GM12873 (cell line): ENCODE data around the gene TKT.

Source experiments
- CTCF ChIP-seq: IDR thresholded peaks from 2 replicates; pipeline ENCODE4 v1.5.1; 2012; ENCODE audit warnings: low read depth, mild to moderate bottlenecking, moderate library complexity, low read length, control low read depth; ENCODE audit not compliant: insufficient read depth; ENCODE audit errors: missing control alignments

Gene TKT

GRCh38 chr3:53269888-53270880 is 14.4 kb upstream of the TKT start:
- no peak for TF ChIP-seq CTCF

GRCh38 chr3:53267766-53268165 is 11.9 kb upstream of the TKT start:
- no peak for TF ChIP-seq CTCF

- no peak for TF ChIP-seq CTCF
Observed at GRCh38 chr3:53264718-53265117, 8.9 kb upstream of the TKT start.

GRCh38 chr3:53263907-53264306 is 8.1 kb upstream of the TKT start:
- TF ChIP-seq CTCF = no peak

GRCh38 chr3:53261712-53262111 is 5.9 kb upstream of the TKT start:
- TF ChIP-seq CTCF = no peak

GRCh38 chr3:53260286-53260785 is 4.5 kb upstream of the TKT start:
- TF ChIP-seq CTCF = no peak

- no peak for TF ChIP-seq CTCF
Observed at GRCh38 chr3:53259427-53260259, 3.8 kb upstream of the TKT start.
